GM18505 (cell line): ENCODE measurements around the gene CENPE.

Source experiments
- ATAC-seq: cut with Tn5 transposase; IDR thresholded peaks from one replicate; pipeline ENCODE4 v1.9.1; 2021; ENCODE audit not compliant: unreplicated experiment
- POLR2A ChIP-seq: IDR thresholded peaks from 4 replicates; pipeline ENCODE4 v1.6.1; 2011; ENCODE audit warnings: borderline replicate concordance; ENCODE audit not compliant: insufficient read depth, insufficient read length; ENCODE audit errors: extremely low read depth

Gene CENPE

GRCh38 chr4:103158760-103159159 is 39.4 kb downstream of the CENPE start:
- no peak for TF ChIP-seq POLR2A
- ATAC-seq: no peak

- TF ChIP-seq POLR2A: no peak
- no peak for ATAC-seq
Observed at GRCh38 chr4:103156106-103156505, 42.0 kb downstream of the CENPE start.

GRCh38 chr4:103152381-103152780 is 45.8 kb downstream of the CENPE start:
- ATAC-seq: no peak
- TF ChIP-seq POLR2A: no peak

GRCh38 chr4:103150677-103151076 is 47.5 kb downstream of the CENPE start:
- no peak for ATAC-seq
- TF ChIP-seq POLR2A: no peak

GRCh38 chr4:103144926-103145325 is 53.2 kb downstream of the CENPE start:
- ATAC-seq: no peak
- no peak for TF ChIP-seq POLR2A

GRCh38 chr4:103137446-103137827 is 60.7 kb downstream of the CENPE start:
- no peak for TF ChIP-seq POLR2A
- ATAC-seq: no peak

GRCh38 chr4:103136671-103137445 is 61.3 kb downstream of the CENPE start:
- TF ChIP-seq POLR2A: no peak
- no peak for ATAC-seq

- no peak for ATAC-seq
- no peak for TF ChIP-seq POLR2A
Observed at GRCh38 chr4:103129174-103129573, 69.0 kb downstream of the CENPE start.

GRCh38 chr4:103126126-103126525 is 72.0 kb downstream of the CENPE start:
- no peak for ATAC-seq
- no peak for TF ChIP-seq POLR2A

GRCh38 chr4:103123114-103123513 is 75.0 kb downstream of the CENPE start:
- TF ChIP-seq POLR2A: no peak
- ATAC-seq: no peak

GRCh38 chr4:103118166-103118565 is 80.0 kb downstream of the CENPE start:
- no peak for TF ChIP-seq POLR2A
- no peak for ATAC-seq

- no peak for ATAC-seq
- no peak for TF ChIP-seq POLR2A
Observed at GRCh38 chr4:103111598-103111997, 86.5 kb downstream of the CENPE start.

- no peak for ATAC-seq
- no peak for TF ChIP-seq POLR2A
Observed at GRCh38 chr4:103108542-103108941, 89.6 kb downstream of the CENPE start.

- no peak for ATAC-seq
- no peak for TF ChIP-seq POLR2A
Observed at GRCh38 chr4:103105558-103106356, 92.4 kb downstream of the CENPE start.
